ENCODE data around the gene MPHOSPH9. TPM values are rescaled to one million over a fixed set of nuclear protein-coding genes. Genes with fewer than 3 reads are reported as not detected.

Gene MPHOSPH9
- polyA plus RNA-seq, 1 donor (not counting 4 experiments of a cell fraction or from before 2014, with no cell fraction given) = 10.7 TPM

DNA sequence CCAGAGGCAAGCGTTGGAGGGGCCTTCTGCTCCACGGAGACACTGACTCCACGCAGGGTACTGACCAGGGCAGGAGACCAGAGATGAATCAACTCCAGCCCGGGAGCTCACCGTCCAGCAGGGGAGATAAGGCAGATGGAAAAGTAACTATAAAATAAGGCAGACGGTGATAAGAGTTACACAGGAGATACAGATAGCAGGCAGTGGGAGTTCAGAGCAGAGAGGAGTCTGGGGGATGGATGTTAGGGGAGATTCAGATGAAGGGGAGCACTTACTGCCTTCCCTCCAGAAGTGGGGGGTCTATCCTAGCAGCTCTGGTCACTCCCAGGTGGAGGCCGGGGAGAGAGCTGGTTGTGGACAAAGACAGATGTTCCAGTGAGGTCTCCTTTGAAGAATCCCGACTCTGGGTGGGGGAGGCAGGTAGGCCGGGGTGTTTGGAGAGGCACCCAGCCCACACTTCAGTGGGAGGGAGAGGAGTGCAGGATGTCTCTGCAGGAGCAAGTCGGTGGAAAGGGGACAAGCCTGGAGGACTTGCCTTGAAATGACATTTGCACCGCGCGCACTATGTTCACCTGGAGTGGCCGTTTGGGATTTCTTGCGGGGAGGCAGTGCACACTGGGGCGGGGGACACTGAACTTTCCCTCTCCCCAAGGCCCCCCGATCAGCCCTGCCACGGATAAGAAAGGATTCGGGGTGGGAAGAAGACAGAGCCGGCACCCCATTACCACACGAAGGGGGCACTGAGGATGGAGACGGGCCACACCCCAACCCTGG is 83.3 kb downstream of the MPHOSPH9 start:
- no peaks in the 10 kb centered on the region for H3K36me3 ChIP-seq (ENCODE audit: control insufficient read depth in 2 of 2, extremely low read depth in 1 of 2, insufficient read depth in 2 of 2, low read length in 2 of 2)
- H3K9me3 ChIP-seq (ENCODE audit: control insufficient read depth, low read depth, low read length) = no peaks in the 10 kb centered on the region
- peaks cover 3% of the 10 kb centered on the region for H3K79me2 ChIP-seq (ENCODE audit: control insufficient read depth, insufficient read depth, low read length)
- no peak for FAIRE-seq
- H3K27me3 ChIP-seq (ENCODE audit: control insufficient read depth, extremely low read depth, insufficient read depth, low read length) = no peaks in the 10 kb centered on the region
- H3K4me1 ChIP-seq (ENCODE audit: control insufficient read depth, extremely low read depth, insufficient read depth, low read length) = peaks cover 5% of the 10 kb centered on the region
- no peak for DNase-seq (ENCODE audit: low read depth, low spot score)
- TF ChIP-seq EZH2 (IDR thresholded peaks at IDR 0.05; ENCODE audit: low read length) = no peak
- TF ChIP-seq, protein P1, sequence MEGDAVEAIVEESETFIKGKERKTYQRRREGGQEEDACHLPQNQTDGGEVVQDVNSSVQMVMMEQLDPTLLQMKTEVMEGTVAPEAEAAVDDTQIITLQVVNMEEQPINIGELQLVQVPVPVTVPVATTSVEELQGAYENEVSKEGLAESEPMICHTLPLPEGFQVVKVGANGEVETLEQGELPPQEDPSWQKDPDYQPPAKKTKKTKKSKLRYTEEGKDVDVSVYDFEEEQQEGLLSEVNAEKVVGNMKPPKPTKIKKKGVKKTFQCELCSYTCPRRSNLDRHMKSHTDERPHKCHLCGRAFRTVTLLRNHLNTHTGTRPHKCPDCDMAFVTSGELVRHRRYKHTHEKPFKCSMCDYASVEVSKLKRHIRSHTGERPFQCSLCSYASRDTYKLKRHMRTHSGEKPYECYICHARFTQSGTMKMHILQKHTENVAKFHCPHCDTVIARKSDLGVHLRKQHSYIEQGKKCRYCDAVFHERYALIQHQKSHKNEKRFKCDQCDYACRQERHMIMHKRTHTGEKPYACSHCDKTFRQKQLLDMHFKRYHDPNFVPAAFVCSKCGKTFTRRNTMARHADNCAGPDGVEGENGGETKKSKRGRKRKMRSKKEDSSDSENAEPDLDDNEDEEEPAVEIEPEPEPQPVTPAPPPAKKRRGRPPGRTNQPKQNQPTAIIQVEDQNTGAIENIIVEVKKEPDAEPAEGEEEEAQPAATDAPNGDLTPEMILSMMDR (optimal IDR thresholded peaks at IDR 0.05 in 1 of 3, IDR thresholded peaks at IDR 0.05 in 1 of 3, conservative IDR thresholded peaks at IDR 0.05 in 1 of 3; ENCODE audit: extremely low read depth in 1 of 3, insufficient read depth in 2 of 3, low read length in 3 of 3) = no peak
- H3K9ac ChIP-seq (ENCODE audit: control insufficient read depth, extremely low read depth, insufficient read depth, low read length) = peak overlapping the region; percentile 70
- H3K4me3 ChIP-seq (ENCODE audit: control insufficient read depth in 2 of 3, extremely low read depth in 1 of 3, insufficient read depth in 2 of 3, low read depth in 1 of 3, low read length in 3 of 3) = peak overlapping the region; percentile 63 to 70 (median 63)
- H4K20me1 ChIP-seq (ENCODE audit: control insufficient read depth, extremely low read depth, insufficient read depth, low read length) = no peaks in the 10 kb centered on the region
- H3K4me2 ChIP-seq (ENCODE audit: control insufficient read depth, extremely low read depth, insufficient read depth, low read depth, low read length) = peak overlapping the region; percentile 83
- H3K27ac ChIP-seq (ENCODE audit: control insufficient read depth, insufficient read depth, low read length) = no peak overlapping the region
- H2AFZ ChIP-seq (ENCODE audit: control insufficient read depth, low read length) = peak overlapping the region; percentile 61
- dilution Hi-C loops (cut with MboI; ENCODE audit: extremely low pct_ligation_motif_present, low sequenced_read_pairs) = no loop called here
- peaks cover 4% of the 10 kb centered on the region for H3K9me1 ChIP-seq (ENCODE audit: control insufficient read depth, extremely low read depth, insufficient read depth, low read length)

DNA sequence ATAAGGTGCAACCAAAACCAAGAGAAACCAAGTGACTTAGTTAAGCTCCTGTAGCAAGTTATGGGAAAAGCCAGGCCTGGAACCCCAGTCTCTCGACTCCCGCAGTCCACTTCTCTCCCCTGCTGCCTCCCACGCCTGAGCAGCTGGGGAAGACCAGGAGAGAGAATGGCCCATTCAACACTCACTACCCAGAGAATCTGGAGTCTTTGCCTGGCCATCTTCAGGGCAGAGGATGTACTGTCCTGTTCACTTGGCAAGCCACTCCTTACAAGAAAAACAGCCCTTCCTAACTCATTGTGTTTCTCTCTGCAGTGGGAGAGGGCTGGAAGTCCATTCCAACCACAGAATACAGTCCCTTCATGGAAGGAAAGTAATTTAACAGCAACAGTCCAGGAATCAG is 83.9 kb downstream of the MPHOSPH9 start:
- FAIRE-seq (no peak), DNase-seq (ENCODE audit: low read depth, low spot score) (no peak)
- no peaks in the 10 kb centered on the region for H3K9me3 ChIP-seq (ENCODE audit: control insufficient read depth, low read depth, low read length)
- H3K27me3 ChIP-seq (ENCODE audit: control insufficient read depth, extremely low read depth, insufficient read depth, low read length) = no peaks in the 10 kb centered on the region
- peak overlapping the region; percentile 83 for H3K4me2 ChIP-seq (ENCODE audit: control insufficient read depth, extremely low read depth, insufficient read depth, low read depth, low read length)
- no peak overlapping the region for H3K4me3 ChIP-seq (ENCODE audit: control insufficient read depth in 2 of 3, extremely low read depth in 1 of 3, insufficient read depth in 2 of 3, low read depth in 1 of 3, low read length in 3 of 3)
- no peak overlapping the region for H2AFZ ChIP-seq (ENCODE audit: control insufficient read depth, low read length)
- H3K4me1 ChIP-seq (ENCODE audit: control insufficient read depth, extremely low read depth, insufficient read depth, low read length) = peaks cover 5% of the 10 kb centered on the region
- no peak overlapping the region for H3K9ac ChIP-seq (ENCODE audit: control insufficient read depth, extremely low read depth, insufficient read depth, low read length)
- dilution Hi-C loops (cut with MboI; ENCODE audit: extremely low pct_ligation_motif_present, low sequenced_read_pairs) = no loop called here
- no peak for TF ChIP-seq EZH2 (IDR thresholded peaks at IDR 0.05; ENCODE audit: low read length)
- TF ChIP-seq, protein P1 (optimal IDR thresholded peaks at IDR 0.05 in 1 of 3, IDR thresholded peaks at IDR 0.05 in 1 of 3, conservative IDR thresholded peaks at IDR 0.05 in 1 of 3; ENCODE audit: extremely low read depth in 1 of 3, insufficient read depth in 2 of 3, low read length in 3 of 3) = no peak
- H3K79me2 ChIP-seq (ENCODE audit: control insufficient read depth, insufficient read depth, low read length) = peaks cover 3% of the 10 kb centered on the region
- H4K20me1 ChIP-seq (ENCODE audit: control insufficient read depth, extremely low read depth, insufficient read depth, low read length) = no peaks in the 10 kb centered on the region
- no peaks in the 10 kb centered on the region for H3K36me3 ChIP-seq (ENCODE audit: control insufficient read depth in 2 of 2, extremely low read depth in 1 of 2, insufficient read depth in 2 of 2, low read length in 2 of 2)
- H3K9me1 ChIP-seq (ENCODE audit: control insufficient read depth, extremely low read depth, insufficient read depth, low read length) = peaks cover 4% of the 10 kb centered on the region
- no peak overlapping the region for H3K27ac ChIP-seq (ENCODE audit: control insufficient read depth, insufficient read depth, low read length)
